HG03439 (cell line): ENCODE results near the gene NEO1.

Experiments
- ATAC-seq: cut with Tn5 transposase; IDR thresholded peaks from one replicate; pipeline ENCODE4 v1.9.1; 2021; ENCODE audit warnings: mild to moderate bottlenecking, moderate library complexity; ENCODE audit not compliant: unreplicated experiment

Gene NEO1

DNA sequence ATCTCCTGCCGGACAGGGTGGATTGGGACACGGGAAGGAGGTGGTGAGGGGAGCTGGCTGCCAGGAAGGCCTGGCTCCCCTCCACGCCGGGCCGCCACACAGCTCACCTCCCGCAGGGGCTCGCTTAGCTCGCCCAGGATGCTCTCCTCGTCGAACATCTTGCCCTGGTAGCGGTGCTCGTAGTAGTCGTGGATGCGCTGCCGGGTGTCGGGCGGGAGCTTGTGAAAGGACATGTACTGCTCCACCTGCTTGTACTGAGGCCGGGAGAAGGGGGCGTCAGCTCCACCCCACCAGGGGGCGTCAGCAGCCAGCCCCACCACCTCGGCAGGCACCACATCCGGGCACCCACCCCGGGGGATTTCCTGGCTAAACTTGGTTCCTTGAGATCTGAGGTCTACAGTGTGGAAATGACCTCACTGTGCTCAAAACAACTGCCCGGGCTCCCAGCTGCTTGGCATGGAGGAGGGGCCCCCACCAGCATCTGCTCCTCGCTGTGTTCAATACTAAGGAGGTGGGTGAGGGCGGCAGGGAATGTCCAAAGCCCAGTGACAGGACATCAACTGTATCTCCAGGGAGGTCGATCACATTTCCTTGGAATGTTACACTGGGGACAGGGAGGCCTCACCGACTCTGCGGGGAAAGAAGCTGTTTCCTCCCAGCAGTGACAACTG, 273.1 kb downstream of the NEO1 start:
- no peak for ATAC-seq

DNA sequence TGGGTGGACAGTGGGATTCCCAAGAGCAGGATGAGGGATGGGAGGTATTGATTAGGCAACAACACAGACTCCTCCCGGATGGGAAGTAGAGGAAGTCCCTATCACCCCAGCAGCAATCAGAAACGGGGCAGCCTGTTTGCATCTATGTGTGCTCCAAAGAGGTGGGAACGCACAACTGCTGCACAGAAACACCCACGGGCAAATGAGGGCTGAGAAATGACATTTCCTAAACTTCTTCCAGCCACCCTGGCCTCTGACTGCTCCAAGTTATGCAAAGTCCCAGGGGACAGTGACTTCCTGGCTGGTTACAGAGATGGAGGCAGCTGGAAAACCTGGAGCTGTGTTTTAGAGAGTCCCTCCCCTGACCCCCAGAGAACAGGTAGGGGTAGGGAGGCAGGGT, 273.9 kb downstream of the NEO1 start:
- no peak for ATAC-seq

GRCh38 chr15:73328149-73328820, 276.0 kb downstream of the NEO1 start:
- no peak for ATAC-seq

- no peak for ATAC-seq
Measured at GRCh38 chr15:73328981-73329380, 276.7 kb downstream of the NEO1 start.

DNA sequence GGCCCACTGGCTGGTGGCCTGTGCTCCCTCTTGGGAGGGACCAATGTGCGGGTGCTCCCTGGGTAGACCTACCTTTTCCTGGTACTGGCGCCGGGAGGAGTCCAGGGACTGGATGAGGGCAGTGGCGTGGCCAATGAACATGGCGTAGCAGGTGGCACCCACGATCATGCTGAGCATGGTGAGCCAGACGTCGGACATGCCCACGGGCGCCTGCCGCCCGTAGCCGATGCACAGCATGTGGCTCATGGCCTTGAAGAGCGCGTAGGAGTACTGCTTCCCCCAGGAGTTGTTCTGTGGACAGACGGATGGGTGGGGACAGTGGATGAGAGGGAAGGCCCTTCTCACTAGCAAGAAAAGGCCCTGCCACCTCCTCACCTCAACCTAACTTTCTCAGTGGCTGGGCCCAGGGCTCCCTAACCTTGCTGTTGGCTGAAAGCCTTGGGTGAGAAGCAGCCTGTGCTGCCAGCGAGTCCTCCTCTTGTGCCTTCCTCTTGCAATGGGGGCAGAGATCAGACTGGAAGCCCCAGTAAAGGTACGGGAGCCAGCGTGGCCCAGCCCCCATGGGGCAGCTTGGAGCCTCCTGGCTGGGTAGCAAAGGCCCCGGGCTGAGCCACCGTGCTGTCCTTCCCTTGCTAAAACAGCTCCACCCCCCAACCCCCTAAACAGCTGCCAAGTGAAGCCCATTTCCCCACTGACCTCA, 277.4 kb downstream of the NEO1 start:
- no peak for ATAC-seq

GRCh38 chr15:73330206-73331051, 278.2 kb downstream of the NEO1 start:
- no peak for ATAC-seq

- ATAC-seq: no peak
Measured at GRCh38 chr15:73331501-73331900, 279.2 kb downstream of the NEO1 start.

DNA sequence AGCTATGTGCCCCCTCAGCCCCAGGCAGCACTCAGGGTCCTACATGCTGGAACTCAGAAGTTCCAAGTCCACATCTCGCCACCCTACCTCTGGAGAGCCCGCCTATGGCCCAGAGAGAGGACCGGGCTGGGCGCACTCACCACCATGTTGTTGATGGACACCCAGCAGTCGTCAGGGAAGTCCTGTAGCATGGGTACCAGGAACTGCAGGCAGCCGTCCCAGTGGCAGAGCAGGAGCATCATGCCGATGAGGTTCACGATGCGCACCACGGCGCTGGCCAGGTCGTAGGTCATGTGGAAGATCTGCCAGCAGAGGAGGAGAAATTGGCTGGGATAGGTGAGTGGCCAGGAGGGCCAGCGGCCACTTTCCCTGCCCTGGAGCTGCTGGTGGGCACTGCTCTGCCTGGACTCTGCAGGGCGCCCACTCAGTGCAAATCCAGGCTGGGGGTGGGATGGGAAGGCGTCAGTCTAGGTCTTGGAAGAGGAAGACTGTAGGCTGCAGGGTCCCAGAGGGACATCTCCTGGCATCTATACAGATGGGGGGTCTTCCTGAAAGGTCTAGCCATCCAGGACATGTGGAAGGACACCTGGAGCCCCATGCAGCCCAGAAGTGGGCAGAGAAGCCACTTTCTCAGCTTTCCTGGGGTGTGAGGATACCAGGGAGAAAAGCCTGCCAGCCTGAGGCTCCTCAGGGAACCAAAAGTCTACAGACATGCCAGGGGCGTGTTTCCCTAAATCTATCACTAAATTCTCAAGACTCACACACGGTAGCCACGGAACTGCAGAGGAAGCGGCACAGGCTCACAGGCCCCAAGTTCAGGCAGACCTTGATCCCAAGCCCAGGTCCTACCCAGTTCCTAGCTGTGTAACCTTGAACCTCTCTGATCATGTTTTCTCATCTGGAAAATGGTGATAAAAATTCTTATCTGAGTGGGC, 280.0 kb downstream of the NEO1 start:
- ATAC-seq: no peak

DNA sequence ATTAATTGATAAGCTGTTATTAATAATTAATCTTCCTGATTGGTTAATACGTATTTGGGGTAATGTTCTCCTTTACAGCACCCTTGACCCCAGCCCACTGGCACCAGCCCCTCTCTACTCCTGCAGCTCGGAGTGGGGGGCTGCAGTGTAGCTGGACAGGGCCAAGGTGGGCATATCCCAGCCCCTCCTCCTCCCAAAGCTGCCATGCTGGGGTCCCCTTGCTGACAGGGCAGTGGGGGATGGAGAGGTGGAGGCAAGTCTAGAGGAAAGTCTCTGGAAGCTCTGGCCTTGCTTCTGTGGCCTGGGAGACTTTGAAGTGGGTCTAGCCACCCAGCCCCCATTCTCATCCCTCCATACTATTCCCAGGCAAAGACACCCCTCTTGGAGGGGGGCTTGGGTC, 280.7 kb downstream of the NEO1 start:
- ATAC-seq: no peak

DNA sequence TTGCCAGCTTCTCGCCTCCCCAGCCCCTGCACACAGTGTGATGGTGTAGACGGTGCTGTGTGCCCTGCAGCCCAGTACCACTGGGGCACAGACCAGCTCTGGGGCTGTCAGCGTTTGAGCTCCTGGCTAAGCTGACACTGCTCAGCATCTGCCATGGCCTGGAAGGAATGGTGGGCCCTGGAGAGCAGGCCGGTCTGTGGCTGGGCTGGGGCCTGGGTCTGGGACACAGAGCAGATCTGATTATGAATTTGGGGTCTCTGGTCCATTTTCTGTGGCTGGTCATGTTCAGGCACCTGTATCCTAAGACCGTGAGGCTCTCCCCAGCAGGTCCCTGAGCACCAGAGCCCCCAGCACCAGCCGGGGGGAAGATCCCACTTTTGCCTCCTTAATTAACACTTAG, 281.8 kb downstream of the NEO1 start:
- no peak for ATAC-seq

GRCh38 chr15:73335026-73335425, 282.8 kb downstream of the NEO1 start:
- ATAC-seq: no peak

- ATAC-seq: no peak
Measured at GRCh38 chr15:73335471-73335870, 283.2 kb downstream of the NEO1 start.

GRCh38 chr15:73336756-73337155, 284.5 kb downstream of the NEO1 start:
- ATAC-seq: no peak

DNA sequence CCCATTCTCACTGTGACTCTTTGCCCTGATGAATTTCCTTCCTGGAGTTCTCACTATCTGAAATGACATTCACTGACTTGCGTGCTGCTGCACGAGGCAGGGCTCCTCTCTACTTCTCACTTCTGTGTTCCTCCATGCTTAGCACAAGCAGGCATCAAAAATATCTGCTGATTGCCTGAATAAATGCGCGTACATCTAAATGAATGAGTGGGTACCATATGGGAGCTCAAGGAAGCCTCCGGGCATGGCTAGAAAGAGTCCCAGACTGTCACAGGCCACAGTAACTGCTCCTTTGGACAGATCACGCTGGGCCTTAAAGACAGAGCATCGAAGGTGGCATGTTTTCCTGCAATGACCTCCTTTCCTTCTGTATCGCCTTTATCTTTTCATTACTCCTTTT, 284.9 kb downstream of the NEO1 start:
- ATAC-seq: no peak

DNA sequence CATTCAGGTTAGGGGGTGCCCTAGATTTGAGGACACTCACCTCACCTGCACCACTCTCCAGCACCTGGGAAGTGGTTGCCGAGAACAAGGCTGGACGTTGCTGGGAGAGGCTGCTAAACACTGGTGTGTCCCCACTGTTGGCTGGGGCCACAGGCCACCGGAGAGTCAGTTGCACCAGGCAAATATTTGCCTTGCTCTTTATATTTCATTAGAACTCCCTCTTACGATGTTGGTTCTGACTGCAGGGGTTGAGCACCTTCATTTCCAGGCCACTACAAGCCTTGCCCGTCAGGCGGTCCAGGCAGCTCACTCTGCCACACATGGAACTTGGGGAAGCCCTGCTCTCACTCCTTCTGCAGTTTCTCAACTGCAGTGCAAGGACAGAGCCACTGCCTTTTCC, 285.8 kb downstream of the NEO1 start:
- ATAC-seq: no peak

GRCh38 chr15:73338606-73339374, 286.5 kb downstream of the NEO1 start:
- no peak for ATAC-seq

- no peak for ATAC-seq
Measured at GRCh38 chr15:73340502-73341192, 288.4 kb downstream of the NEO1 start.

- no peak for ATAC-seq
Measured at GRCh38 chr15:73341886-73342600, 289.8 kb downstream of the NEO1 start.
